ENCODE measurements around the gene MPV17. TPM values are rescaled to one million over a fixed set of nuclear protein-coding genes. Genes with fewer than 3 reads are reported as not detected.
"Not testable (repeated sequence)": the region's sequence is repeated elsewhere in the genome, so short reads cannot be mapped to it uniquely, and the experiment has no call there.

The MPV17 gene
- total RNA-seq, 1 experiment from 2014 or later, result 77.5 TPM

GRCh38 chr2:27324720-27325119 is 1.8 kb upstream of the MPV17 start:
- no peak for DNase-seq (ENCODE audit: extremely low read depth, low read depth)

GRCh38 chr2:27323596-27324285 is 844 bp upstream of the MPV17 start:
- DNase-seq (ENCODE audit: extremely low read depth, low read depth), result no peak

- DNase-seq (ENCODE audit: extremely low read depth, low read depth), result no peak
Measured at GRCh38 chr2:27322301-27322765, 564 bp downstream of the MPV17 start.

GRCh38 chr2:27320958-27321543 is 1.8 kb downstream of the MPV17 start:
- peak; percentile 96 for DNase-seq (ENCODE audit: extremely low read depth, low read depth)

- not testable (repeated sequence) for DNase-seq (ENCODE audit: extremely low read depth, low read depth)
Measured at GRCh38 chr2:27319839-27320238, 3.1 kb downstream of the MPV17 start.

GRCh38 chr2:27316655-27317412 is 6.1 kb downstream of the MPV17 start:
- no peak for DNase-seq (ENCODE audit: extremely low read depth, low read depth)

- no peak for DNase-seq (ENCODE audit: extremely low read depth, low read depth)
Measured at GRCh38 chr2:27315122-27315521, 7.8 kb downstream of the MPV17 start.

- no peak for DNase-seq (ENCODE audit: extremely low read depth, low read depth)
Measured at GRCh38 chr2:27314709-27315108, 8.2 kb downstream of the MPV17 start.

GRCh38 chr2:27313882-27314645 is 8.8 kb downstream of the MPV17 start:
- DNase-seq (ENCODE audit: extremely low read depth, low read depth), result no peak

- DNase-seq (ENCODE audit: extremely low read depth, low read depth), result no peak
Measured at GRCh38 chr2:27312152-27312551, 10.7 kb downstream of the MPV17 start.

GRCh38 chr2:27309651-27310050 is 13.2 kb downstream of the MPV17 start:
- no peak for DNase-seq (ENCODE audit: extremely low read depth, low read depth)

- no peak for DNase-seq (ENCODE audit: extremely low read depth, low read depth)
Measured at GRCh38 chr2:27308359-27308881, 14.5 kb downstream of the MPV17 start, which contains the start of gene UCN. TSS of gene UCN (minus strand) at chr2:27308445. CDS start at chr2:27307895, 550 bp downstream.

- DNase-seq (ENCODE audit: extremely low read depth, low read depth), result no peak
Measured at GRCh38 chr2:27307545-27308358, 15.1 kb downstream of the MPV17 start.

GRCh38 chr2:27307287-27307544 is 15.7 kb downstream of the MPV17 start:
- no peak for DNase-seq (ENCODE audit: extremely low read depth, low read depth)

GRCh38 chr2:27306573-27307286 is 16.2 kb downstream of the MPV17 start:
- DNase-seq (ENCODE audit: extremely low read depth, low read depth), result no peak

- DNase-seq (ENCODE audit: extremely low read depth, low read depth), result no peak
Measured at GRCh38 chr2:27306136-27306535, 16.8 kb downstream of the MPV17 start.

GRCh38 chr2:27305516-27305915 is 17.4 kb downstream of the MPV17 start:
- DNase-seq (ENCODE audit: extremely low read depth, low read depth), result no peak

- DNase-seq (ENCODE audit: extremely low read depth, low read depth), result no peak
Measured at GRCh38 chr2:27304488-27305240, 18.2 kb downstream of the MPV17 start.
